Progenitor cell of endocrine pancreas (in vitro differentiated cells): ENCODE results near the gene BUB1B. TPM values are rescaled to one million over a fixed set of nuclear protein-coding genes. Genes with fewer than 3 reads are reported as not detected.
"Not testable (repeated sequence)": the region's sequence is repeated elsewhere in the genome, so short reads cannot be mapped to it uniquely, and the experiment has no call there.

Experiments
- DNase-seq: peaks from one replicate; pipeline ENCODE4 v3.0.0; 2021; ENCODE audit warnings: low spot score; ENCODE audit not compliant: unreplicated experiment
- H3K27ac Mint-ChIP-seq: 2 replicates; pipeline ENCODE4 v1.8.0; 2021; ENCODE audit warnings: mild to moderate bottlenecking, moderate library complexity, mixed read lengths
- H3K27me3 Mint-ChIP-seq: 2 replicates; pipeline ENCODE4 v1.8.0; 2021; ENCODE audit warnings: mixed read lengths
- H3K36me3 Mint-ChIP-seq: 2 replicates; pipeline ENCODE4 v1.8.0; 2022; ENCODE audit warnings: mixed read lengths; ENCODE audit not compliant: insufficient read depth
- H3K4me1 Mint-ChIP-seq: 2 replicates; pipeline ENCODE4 v1.8.0; 2021; ENCODE audit warnings: low read depth, mixed read lengths
- H3K4me3 Mint-ChIP-seq: 2 replicates; pipeline ENCODE4 v1.8.0; 2021; ENCODE audit warnings: low read depth, mild to moderate bottlenecking, moderate library complexity, mixed read lengths
- H3K9me3 Mint-ChIP-seq: 2 replicates; pipeline ENCODE4 v1.8.0; 2021; ENCODE audit warnings: low read depth, mixed read lengths
- CTCF ChIP-seq: fragments of 200-600 bp; sonication (generic); IDR thresholded peaks from one replicate; pipeline ENCODE4 v1.5.0; 2021; ENCODE audit warnings: antibody characterized with exemption, mild to moderate bottlenecking; ENCODE audit not compliant: unreplicated experiment
- total RNA-seq: library from RNA; stranded (reverse); gene quantifications from 2 replicates; pipeline ENCODE4 v1.2.1, GENCODE V29; 2021

BUB1B gene
- total RNA-seq, 1 donor from 2014 or later = 42.6 TPM

- Mint-ChIP-seq H3K27ac (no peak overlapping the region), H3K36me3 (no peaks in the 10 kb centered on the region), H3K9me3 (no peaks in the 10 kb centered on the region), H3K27me3 (peaks cover 5% of the 10 kb centered on the region), H3K4me3 (no peak overlapping the region), H3K4me1 (no peaks in the 10 kb centered on the region)
- TF ChIP-seq CTCF = no peak
- DNase-seq = no peak
Measured at GRCh38 chr15:40146037-40146436, 14.8 kb upstream of the BUB1B start.

DNA sequence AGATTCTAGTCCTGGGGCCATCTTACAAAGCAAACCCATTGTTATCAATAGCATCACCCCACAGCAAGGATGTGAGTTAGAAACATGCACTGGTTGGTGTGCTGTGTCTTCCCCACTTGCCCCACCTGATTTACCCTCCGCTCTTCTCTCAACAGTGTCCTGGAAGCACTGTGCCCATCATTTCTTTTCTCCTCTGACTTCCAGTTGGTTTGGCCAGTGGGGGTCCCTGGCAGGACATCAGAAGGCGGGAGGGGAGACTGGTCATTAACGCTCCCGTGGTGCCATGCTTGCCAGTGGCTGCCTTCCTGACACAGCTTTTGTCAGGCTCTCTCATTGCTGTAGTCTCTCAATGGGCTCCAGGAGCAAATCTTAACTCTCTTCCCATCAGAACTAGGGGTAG lies 11.5 kb upstream of the BUB1B start:
- Mint-ChIP-seq H3K4me3 (no peak overlapping the region), H3K27me3 (peaks cover 5% of the 10 kb centered on the region)
- no peak for TF ChIP-seq CTCF

DNA sequence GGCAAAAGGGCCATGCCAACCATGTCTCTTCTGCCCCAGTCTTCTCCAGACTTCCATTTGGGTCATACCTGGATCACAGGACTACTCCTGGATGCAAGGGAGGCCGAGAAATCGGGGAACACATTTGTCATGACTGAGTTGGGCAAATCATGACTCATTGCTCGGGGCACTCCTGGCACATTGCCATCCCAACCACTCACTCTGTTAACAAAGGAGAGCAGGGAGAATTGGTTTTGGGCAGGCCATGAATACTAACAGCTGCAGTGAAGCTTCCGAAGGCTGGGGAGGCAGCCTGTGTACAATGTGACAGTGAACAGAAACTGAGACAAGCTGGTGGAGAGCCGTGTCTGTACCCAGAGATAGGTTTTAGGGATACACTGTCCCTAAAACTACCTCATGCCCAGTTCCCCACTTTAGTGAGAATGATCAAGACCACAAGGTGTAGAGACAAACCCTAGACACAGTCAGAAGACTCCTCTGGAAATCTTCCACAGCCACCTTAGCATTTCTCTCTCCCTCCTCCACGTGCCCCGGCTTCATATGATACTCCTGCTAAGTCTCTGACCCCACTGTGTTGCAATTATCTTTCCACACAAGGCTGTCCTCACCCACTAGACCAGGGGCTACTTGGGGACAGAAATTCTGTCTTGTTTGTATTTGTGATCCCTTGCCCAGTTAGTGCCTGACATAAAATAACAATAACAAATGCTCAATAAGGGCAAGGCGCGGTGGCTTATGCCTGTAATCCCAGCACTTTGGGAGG lies 10.5 kb upstream of the BUB1B start:
- peaks cover 5% of the 10 kb centered on the region for H3K27me3 Mint-ChIP-seq
- H3K4me3 Mint-ChIP-seq = no peak overlapping the region
- H3K9me3 Mint-ChIP-seq = no peaks in the 10 kb centered on the region
- peaks cover 11% of the 10 kb centered on the region for H3K4me1 Mint-ChIP-seq
- H3K36me3 Mint-ChIP-seq = no peaks in the 10 kb centered on the region
- no peak for DNase-seq
- no peak overlapping the region for H3K27ac Mint-ChIP-seq
- TF ChIP-seq CTCF = no peak

More for the DNA sequence above, 11.5 kb upstream of the BUB1B start:
- Mint-ChIP-seq H3K9me3 (no peaks in the 10 kb centered on the region), H3K27ac (no peak overlapping the region), H3K4me1 (peaks cover under 1% of the 10 kb centered on the region), H3K36me3 (no peaks in the 10 kb centered on the region)
- no peak for DNase-seq

DNA sequence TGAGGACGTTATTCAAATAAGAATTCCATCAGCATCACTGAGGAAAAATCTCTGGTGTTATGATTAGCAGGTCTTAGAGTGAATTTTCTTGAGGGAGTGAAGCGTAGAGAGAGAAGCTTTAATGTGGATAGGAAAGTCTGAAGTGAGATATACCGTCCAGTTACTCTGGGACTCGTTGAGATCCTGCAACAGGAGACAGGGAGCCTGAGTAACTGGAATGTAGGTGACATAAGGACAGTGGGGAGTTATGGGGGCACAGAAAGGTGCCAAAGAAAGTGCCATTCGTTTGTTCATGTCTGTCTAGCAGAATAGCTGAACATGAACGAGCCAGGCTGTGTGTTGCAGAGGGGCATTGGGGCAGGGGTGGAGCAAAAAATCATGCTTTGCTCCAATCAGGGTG lies 9.4 kb upstream of the BUB1B start:
- TF ChIP-seq CTCF = no peak
- no peak overlapping the region for H3K4me3 Mint-ChIP-seq
- DNase-seq = no peak
- no peaks in the 10 kb centered on the region for H3K36me3 Mint-ChIP-seq
- peaks cover 5% of the 10 kb centered on the region for H3K27me3 Mint-ChIP-seq
- H3K27ac Mint-ChIP-seq = no peak overlapping the region
- H3K4me1 Mint-ChIP-seq = peaks cover 21% of the 10 kb centered on the region
- no peaks in the 10 kb centered on the region for H3K9me3 Mint-ChIP-seq

DNA sequence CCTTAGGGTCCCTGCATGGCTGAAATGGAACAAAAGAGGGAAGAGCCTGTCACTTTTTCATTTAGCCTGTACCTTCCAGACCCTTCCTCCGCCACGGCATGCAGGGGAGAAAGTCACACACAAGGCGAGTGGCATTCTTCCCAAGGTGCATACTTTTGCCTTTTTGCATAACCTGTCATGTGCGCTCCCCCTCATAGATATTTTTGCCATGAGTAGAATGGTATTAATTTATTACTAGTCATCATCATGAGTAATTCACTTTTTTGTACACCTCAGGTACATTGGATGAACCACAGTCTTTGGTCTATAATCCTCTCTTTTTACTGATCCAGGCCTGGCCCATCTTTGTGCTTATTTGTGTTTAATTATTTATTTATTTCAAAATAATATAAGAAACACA lies 8.9 kb upstream of the BUB1B start:
- DNase-seq = no peak
- no peak for TF ChIP-seq CTCF
- Mint-ChIP-seq H3K4me3 (no peak overlapping the region), H3K36me3 (no peaks in the 10 kb centered on the region), H3K27ac (no peak overlapping the region), H3K9me3 (no peaks in the 10 kb centered on the region), H3K4me1 (peaks cover 22% of the 10 kb centered on the region), H3K27me3 (peaks cover 5% of the 10 kb centered on the region)

- H3K4me3 Mint-ChIP-seq, H3K27me3 Mint-ChIP-seq, H3K9me3 Mint-ChIP-seq, H3K36me3 Mint-ChIP-seq, DNase-seq: not testable (repeated sequence)
- Mint-ChIP-seq H3K4me1 (peaks cover 26% of the 10 kb centered on the region), H3K27ac (peak overlapping the region; percentile 53)
Measured at GRCh38 chr15:40154821-40155220, 6.0 kb upstream of the BUB1B start.
